Sigmoid colon (tissue), 7 donors: Measurements from ENCODE around the gene TMPRSS12. TPM values are rescaled to one million over a fixed set of nuclear protein-coding genes. Genes with fewer than 3 reads are reported as not detected.
"Not testable (repeated sequence)": the region's sequence is repeated elsewhere in the genome, so short reads cannot be mapped to it uniquely, and the experiment has no call there.

Experiments used
- DNase-seq: peaks from one replicate; pipeline ENCODE4 v3.0.0-alpha.2; 2019
- H3K27ac ChIP-seq, 4 donors: fragments of 200-600 bp; sonication (generic); one replicate each; pipeline ENCODE4 v1.5.1; 2016 to 2019; ENCODE audit warnings: mild to moderate bottlenecking in 1 of 4
- H3K27me3 ChIP-seq, 3 donors: fragments of 200-600 bp; sonication (generic); one replicate each; pipeline ENCODE4 v1.5.1; 2019; ENCODE audit warnings: mild to moderate bottlenecking in 1 of 3
- H3K36me3 ChIP-seq, 4 donors: fragments of 200-600 bp; sonication (generic); one replicate each; pipeline ENCODE4 v1.5.1; 2016 to 2019
- H3K4me1 ChIP-seq, 4 donors: fragments of 200-600 bp; sonication (generic); one replicate each; pipeline ENCODE4 v1.5.1; 2017 to 2019
- H3K4me3 ChIP-seq, 4 donors: fragments of 200-600 bp; sonication (generic); one replicate each; pipeline ENCODE4 v1.5.1; 2017 to 2019; ENCODE audit warnings: mild to moderate bottlenecking in 2 of 4, moderate library complexity in 1 of 4
- H3K9me3 ChIP-seq, 4 donors: fragments of 200-600 bp in 3 of 4; sonication (generic) in 3 of 4; one replicate each; pipeline versions ENCODE4 v1.5.1 to v1.6.1; 2013 to 2019
- EP300 ChIP-seq, 4 donors: sonication (generic); formaldehyde crosslinking; IDR thresholded peaks; one replicate each; pipeline ENCODE4 v1.6.1; 2017; ENCODE audit warnings: antibody characterized with exemption in 4 of 4
- POLR2A ChIP-seq, 2 donors: fragments of 450-650 bp; IDR thresholded peaks; one replicate each; pipeline ENCODE4 v1.6.1; 2016; ENCODE audit warnings: antibody characterized with exemption in 2 of 2, mild to moderate bottlenecking in 2 of 2, moderate library complexity in 2 of 2
- POLR2AphosphoS5 ChIP-seq, 4 donors: sonication (generic); formaldehyde crosslinking; IDR thresholded peaks; one replicate each; pipeline ENCODE4 v1.6.1; 2017; ENCODE audit warnings: antibody characterized with exemption in 4 of 4
- WGBS, 2 donors: extraction: QIAGEN DNeasy Blood & Tissue Kit; methylation state at CpG; one replicate each; pipeline ENCODE4 v1.1.7; 2013; 5-methylcytosine and 5-hydroxymethylcytosine counted together
- intact Hi-C: fragments of 100-400 bp; cut with DNase I; formaldehyde crosslinking; loops from one replicate; pipeline ENCODE4 v1.15.1; 2023
- polyA plus RNA-seq, 3 donors: library from polyadenylated mRNA; stranded (reverse); fragments of 200-250 nt; gene quantifications; one replicate each; pipeline ENCODE4 v1.2.3, GENCODE V29; 2013
- total RNA-seq, 4 donors: library from RNA; depleted of rRNA; stranded (reverse); fragments of >200 nt; gene quantifications; one replicate each; pipeline ENCODE4 v1.1.0, GENCODE V29; 2016
- TF ChIP-seq, protein P1 (sequence below), 4 experiments: fragments of 450-650 bp in 3 of 4; fragments of 200-600 bp in 1 of 4; IDR thresholded peaks; one replicate each; pipeline ENCODE4 v1.5.1; 2016 to 2019; ENCODE audit warnings: antibody characterized with exemption in 4 of 4, mild to moderate bottlenecking in 3 of 4, moderate library complexity in 2 of 4
- donor health status: healthy with polysubstance abuse.
- donor health status: Bipolar disorder and iron deficiency.
- donor health status: healthy.

The TMPRSS12 gene
- total and polyA plus RNA-seq, 7 donors = not detected

DNA sequence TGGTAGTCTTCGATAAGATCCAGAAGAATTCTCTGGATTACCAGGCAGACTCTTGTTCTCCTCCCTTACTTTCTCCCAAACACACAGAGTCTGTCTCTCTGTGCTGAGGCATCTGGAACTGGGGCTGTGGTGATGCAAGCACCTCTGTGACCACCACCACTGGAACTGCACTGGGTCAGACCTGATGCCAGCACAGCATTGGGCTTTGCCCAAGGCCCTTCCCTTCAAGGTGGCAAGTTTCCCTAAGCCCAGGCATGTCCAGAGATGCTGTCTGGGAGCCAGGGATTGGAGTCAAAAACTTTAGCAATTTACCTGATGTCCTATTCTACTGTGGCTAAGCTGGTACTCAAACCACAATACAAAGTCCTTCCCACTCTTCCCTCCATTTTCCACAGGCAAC, 14.6 kb upstream of the TMPRSS12 start:
- H3K4me1 ChIP-seq = peaks cover 0 to 14% (median 9%) of the 10 kb centered on the region in 4 donors
- intact Hi-C loops = loop anchor here (10.0 kb wide), 1 partner anchor 257 kb away; the partner anchor contains the start of gene CSRNP2
- no peaks in the 10 kb centered on the region for H3K9me3 ChIP-seq
- no peaks in the 10 kb centered on the region for H3K27me3 ChIP-seq
- WGBS, 2 donors = 98% methylated on average over 1 of the region's 1 CpG
- no peak overlapping the region for H3K4me3 ChIP-seq
- H3K36me3 ChIP-seq = no peaks in the 10 kb centered on the region
- TF ChIP-seq, protein P1, sequence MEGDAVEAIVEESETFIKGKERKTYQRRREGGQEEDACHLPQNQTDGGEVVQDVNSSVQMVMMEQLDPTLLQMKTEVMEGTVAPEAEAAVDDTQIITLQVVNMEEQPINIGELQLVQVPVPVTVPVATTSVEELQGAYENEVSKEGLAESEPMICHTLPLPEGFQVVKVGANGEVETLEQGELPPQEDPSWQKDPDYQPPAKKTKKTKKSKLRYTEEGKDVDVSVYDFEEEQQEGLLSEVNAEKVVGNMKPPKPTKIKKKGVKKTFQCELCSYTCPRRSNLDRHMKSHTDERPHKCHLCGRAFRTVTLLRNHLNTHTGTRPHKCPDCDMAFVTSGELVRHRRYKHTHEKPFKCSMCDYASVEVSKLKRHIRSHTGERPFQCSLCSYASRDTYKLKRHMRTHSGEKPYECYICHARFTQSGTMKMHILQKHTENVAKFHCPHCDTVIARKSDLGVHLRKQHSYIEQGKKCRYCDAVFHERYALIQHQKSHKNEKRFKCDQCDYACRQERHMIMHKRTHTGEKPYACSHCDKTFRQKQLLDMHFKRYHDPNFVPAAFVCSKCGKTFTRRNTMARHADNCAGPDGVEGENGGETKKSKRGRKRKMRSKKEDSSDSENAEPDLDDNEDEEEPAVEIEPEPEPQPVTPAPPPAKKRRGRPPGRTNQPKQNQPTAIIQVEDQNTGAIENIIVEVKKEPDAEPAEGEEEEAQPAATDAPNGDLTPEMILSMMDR (IDR thresholded peaks at IDR 0.05) = no peak
- no peak for TF ChIP-seq EP300 (IDR thresholded peaks at IDR 0.05)
- TF ChIP-seq POLR2AphosphoS5 (IDR thresholded peaks at IDR 0.05) = no peak
- no peak for TF ChIP-seq POLR2A (IDR thresholded peaks at IDR 0.05)
- DNase-seq = no peak
- no peak overlapping the region for H3K27ac ChIP-seq

DNA sequence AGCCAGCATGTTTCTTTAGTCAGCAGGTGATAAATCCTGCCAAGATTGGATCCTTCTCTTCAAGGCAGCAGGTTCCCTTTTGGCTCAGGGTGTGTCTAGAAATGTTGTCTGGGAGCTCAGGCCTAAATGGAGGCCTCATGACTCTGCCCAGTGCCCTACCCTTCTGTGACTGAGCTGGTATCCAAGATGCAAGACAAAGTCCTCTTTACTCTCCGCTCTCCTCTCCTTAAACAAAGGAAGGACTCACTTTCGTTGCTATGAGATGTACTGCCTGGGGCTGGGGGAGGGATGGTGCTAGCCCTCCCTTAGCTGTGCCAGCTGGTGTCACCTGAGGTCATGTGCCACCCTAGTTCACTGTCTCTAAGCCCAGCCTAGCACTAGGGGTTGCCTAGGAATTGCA, 13.8 kb upstream of the TMPRSS12 start:
- 76 to 86% methylated on average over 2 of the region's 2 CpGs for WGBS, 2 donors
- intact Hi-C loops = loop anchor here (10.0 kb wide), 1 partner anchor 256 kb away; the partner anchor contains the start of gene CSRNP2
- Histone ChIP-seq H3K4me1 (peaks cover 0 to 14% (median 9%) of the 10 kb centered on the region in 4 donors), H3K36me3 (no peaks in the 10 kb centered on the region), H3K27me3 (no peaks in the 10 kb centered on the region), H3K4me3 (no peak overlapping the region), H3K9me3 (peaks cover 0 to 5% (median 0%) of the 10 kb centered on the region in 4 donors), H3K27ac (no peak overlapping the region)
- TF ChIP-seq, protein P1 (IDR thresholded peaks at IDR 0.05) = no peak
- TF ChIP-seq POLR2A (IDR thresholded peaks at IDR 0.05) (no peak), POLR2AphosphoS5 (IDR thresholded peaks at IDR 0.05) (no peak)
- no peak for DNase-seq

DNA sequence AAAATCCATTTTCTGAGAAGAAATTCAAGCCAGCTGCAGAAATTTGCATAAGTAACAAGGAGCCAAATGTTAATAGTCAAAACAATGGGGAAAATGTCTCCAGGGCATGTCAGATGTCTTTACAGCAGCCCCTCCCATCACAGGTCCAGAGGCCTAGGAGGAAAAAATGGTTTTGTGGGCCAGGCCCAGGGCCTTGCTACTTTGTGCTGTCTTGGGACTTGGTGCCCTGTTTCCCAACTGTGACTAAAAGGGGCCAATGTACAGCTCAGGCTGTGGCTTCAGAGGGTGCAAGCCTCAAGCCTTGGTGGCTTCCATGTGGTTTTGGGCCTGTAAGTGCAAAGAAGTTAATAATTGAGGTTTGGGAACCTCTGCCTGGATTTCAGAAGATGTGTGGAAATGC, 8.9 kb upstream of the TMPRSS12 start:
- H3K9me3 ChIP-seq, H3K27me3 ChIP-seq, H3K4me3 ChIP-seq, H3K36me3 ChIP-seq, intact Hi-C loops, H3K27ac ChIP-seq, DNase-seq, H3K4me1 ChIP-seq: not testable (repeated sequence)

DNA sequence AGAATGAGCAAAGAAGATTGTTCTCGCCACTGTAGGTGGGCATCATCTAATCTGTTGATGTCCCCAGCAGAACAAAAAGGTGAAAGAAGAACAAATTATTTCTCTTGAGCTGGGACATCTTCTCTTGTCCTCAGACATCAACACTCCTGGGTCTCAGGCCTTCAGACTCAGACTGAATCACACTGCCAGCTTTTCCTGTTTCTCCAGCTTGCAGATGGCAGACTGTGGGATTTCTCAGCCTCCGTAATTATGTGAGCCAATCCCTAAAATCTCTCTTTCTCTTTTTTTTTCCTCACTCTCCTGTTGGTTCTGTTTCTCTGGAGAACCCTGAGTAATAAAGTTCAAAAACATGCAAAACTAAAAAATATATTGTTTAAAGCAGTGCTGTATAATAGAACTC, 3.7 kb upstream of the TMPRSS12 start:
- intact Hi-C loops = no loop called here
- 92 to 93% methylated on average over 2 of the region's 2 CpGs for WGBS, 2 donors

DNA sequence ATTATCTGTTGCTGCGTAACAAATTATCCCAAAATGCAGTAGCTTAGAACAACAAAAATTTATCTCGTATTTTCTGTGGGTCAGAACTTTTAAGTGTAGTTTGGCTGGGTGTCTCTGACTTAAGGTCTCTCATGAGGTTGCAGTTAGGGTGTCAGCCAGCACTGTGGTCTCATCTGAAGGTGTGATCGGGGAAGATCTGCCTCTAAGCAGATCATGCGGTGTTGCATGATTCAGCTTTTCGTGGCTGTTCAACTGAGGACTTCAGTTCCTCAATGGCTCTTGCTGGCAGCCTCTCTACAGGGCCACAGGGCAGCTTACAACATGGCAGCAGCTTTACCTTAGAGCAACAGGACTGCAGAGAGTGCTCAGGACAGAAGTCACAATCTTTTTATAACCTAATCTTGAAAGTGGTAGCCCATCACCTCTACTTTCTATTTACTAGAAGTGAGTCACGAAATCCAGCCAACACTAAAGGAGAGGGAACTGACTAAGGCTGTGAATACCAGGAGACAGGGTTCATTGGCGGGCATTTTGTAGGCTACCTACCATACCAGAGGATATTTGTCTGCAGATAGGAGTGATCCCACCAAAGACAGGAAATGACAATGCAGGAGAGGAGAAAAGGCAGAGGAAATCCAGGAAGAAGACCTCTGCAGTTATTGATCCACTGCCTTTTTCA, 1.8 kb upstream of the TMPRSS12 start:
- TF ChIP-seq EP300 (IDR thresholded peaks at IDR 0.05) (no peak), POLR2AphosphoS5 (IDR thresholded peaks at IDR 0.05) (no peak), POLR2A (IDR thresholded peaks at IDR 0.05) (no peak)
- TF ChIP-seq, protein P1 (IDR thresholded peaks at IDR 0.05) = no peak
- no peak for DNase-seq
- Histone ChIP-seq H3K9me3 (no peaks in the 10 kb centered on the region), H3K27ac (no peak overlapping the region), H3K36me3 (no peaks in the 10 kb centered on the region), H3K27me3 (no peaks in the 10 kb centered on the region), H3K4me1 (peaks cover 0 to 4% (median 0%) of the 10 kb centered on the region in 4 donors), H3K4me3 (no peak overlapping the region)
- intact Hi-C loops = no loop called here
- WGBS, 2 donors = 97% methylated on average over 7 of the region's 7 CpGs

More for the DNA sequence above, 3.7 kb upstream of the TMPRSS12 start:
- Histone ChIP-seq H3K9me3 (peaks cover 0 to 1% (median 0%) of the 10 kb centered on the region in 4 donors), H3K27me3 (no peaks in the 10 kb centered on the region), H3K4me3 (no peak overlapping the region), H3K4me1 (peaks cover 0 to 4% (median 0%) of the 10 kb centered on the region in 4 donors), H3K27ac (no peak overlapping the region), H3K36me3 (no peaks in the 10 kb centered on the region)
- no peak for TF ChIP-seq POLR2AphosphoS5 (IDR thresholded peaks at IDR 0.05)
- TF ChIP-seq POLR2A (IDR thresholded peaks at IDR 0.05) = no peak
- TF ChIP-seq, protein P1 (IDR thresholded peaks at IDR 0.05) = no peak
- TF ChIP-seq EP300 (IDR thresholded peaks at IDR 0.05) = no peak
- DNase-seq = no peak
